Fibroblast of peridontal ligament (primary cell): Measurements from ENCODE around the gene OR14I1.

Experiments used
- DNase-seq: peaks from one replicate; pipeline ENCODE4 v3.0.0-alpha.2; 2010; ENCODE audit errors: extremely low read depth

OR14I1 gene

DNA sequence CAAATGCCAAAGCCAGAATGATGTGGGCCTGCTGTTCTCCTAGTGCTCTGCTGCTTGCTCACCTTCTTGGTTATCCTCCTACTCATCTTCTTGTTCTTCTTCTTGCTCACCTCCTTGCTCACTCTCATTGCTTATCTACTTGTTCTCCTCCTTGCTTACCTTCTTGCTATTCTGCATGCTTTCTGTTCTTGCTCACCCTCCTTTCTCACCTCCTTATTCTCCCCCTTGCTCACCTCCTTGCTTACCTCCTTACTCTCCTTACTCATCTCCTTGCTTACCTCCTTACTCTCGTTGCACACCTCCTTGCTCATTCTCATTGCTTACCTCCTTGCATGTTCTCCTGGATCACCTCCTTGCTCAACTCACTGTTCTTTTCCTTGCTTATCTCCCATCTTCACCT lies at the start of gene OR14I1:
OR14I1 (minus strand) TSS at position 53 of the 400 bp plus-strand sequence.
- DNase-seq: no peak

GRCh38 chr1:248751635-248752034 lies 49.1 kb upstream of the OR14I1 start:
- no peak for DNase-seq

- no peak for DNase-seq
These were observed 48.6 kb upstream of the OR14I1 start for GRCh38 chr1:248751142-248751541.

- no peak for DNase-seq
These were observed 47.9 kb upstream of the OR14I1 start for GRCh38 chr1:248750496-248750895.

DNA sequence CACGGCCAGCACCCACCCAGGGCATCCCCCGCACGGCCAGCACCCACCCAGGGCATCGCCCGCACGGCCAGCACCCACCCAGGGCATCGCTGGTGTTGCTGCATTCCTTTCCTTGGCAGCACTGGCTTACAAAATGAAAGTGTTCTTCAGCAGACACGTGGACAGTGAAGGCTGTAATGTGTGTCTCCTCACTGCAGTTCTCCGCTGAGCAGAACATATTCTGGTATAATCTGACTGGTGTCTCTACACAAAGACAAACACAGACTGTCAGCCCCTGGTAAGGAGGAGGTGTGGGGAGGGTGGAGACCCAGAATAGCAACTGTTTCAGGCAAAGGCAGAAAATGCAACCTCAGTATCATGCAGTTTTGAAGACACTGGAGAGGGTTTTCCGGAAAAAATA lies 45.6 kb upstream of the OR14I1 start:
- DNase-seq: no peak

GRCh38 chr1:248740876-248741275 lies 38.3 kb upstream of the OR14I1 start:
- no peak for DNase-seq

DNA sequence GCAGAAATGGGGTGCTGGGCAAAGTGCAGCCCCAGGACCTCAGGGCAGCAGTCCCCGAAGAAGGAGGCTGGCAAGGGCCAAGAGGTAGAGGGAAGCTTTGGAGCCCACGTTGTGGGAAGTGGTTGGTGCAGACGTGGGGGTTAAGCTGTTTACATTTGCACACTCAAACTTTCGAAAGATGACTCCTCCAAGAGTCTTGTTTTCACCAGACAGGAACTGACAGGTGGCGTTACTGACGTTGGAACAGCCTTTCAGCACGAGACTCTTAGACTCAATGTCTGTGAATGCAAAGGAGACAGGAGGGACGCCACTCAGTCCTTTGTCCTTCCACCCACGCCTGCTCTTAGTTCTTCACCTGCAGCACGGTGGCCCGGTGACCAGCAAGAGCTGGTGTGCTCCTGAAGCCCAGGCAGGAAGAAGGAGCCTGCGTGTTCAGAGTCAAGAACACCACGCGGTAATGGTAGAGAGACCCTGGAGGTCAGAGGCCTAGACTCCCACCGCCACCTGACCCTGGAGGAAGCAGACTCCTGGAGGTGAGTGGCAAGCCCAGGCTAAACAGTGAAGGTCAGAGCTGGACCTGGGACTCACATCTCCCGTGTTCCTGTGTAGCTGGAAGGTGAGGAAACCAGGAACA lies 37.1 kb upstream of the OR14I1 start:
- DNase-seq: no peak

DNA sequence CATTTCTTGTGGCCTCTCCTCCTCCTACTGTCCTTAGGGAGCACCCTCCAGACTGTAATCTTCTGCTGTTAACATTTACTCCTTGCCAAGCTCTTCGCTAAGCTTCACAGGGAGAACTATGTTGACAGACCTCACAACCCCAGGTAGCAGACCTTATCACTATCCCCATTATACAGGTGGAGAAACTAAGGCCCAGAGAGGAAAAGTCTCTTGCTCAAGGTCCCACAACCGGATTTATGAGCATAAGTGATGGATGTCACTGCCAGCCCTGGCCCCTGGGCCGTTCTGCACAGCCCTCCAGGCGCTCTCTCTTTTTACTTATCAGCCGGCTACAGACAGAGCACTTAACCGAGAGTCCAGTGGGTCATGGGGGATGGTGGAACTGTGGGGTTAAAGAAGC lies 34.9 kb upstream of the OR14I1 start:
- DNase-seq: no peak

- DNase-seq: no peak
These were observed 34.4 kb upstream of the OR14I1 start for GRCh38 chr1:248736977-248737376.

DNA sequence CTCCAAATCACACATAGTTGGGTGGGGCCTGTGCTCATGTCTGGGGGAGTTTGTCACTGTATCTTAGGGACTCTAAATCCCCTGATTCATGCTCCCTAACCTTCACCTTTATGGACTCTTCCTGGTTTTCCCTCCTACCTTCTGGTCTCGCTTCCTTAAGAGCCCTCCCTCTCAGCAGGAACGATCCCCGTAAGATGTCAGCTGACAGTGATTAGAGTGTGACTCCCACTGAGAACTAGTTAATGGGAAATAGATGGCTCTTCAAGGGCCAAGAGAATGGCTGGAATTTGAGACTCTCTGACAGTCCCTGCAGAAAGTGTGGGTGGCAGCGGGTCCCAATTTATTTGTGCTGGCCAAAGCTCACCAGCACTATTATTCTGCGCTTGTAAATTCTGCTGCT lies 31.0 kb upstream of the OR14I1 start:
- no peak for DNase-seq

- DNase-seq: no peak
These were observed 28.2 kb upstream of the OR14I1 start for GRCh38 chr1:248730507-248731335.

GRCh38 chr1:248714248-248714647 lies 11.7 kb upstream of the OR14I1 start:
- peak; percentile 1 for DNase-seq

GRCh38 chr1:248710305-248710900 lies 7.8 kb upstream of the OR14I1 start:
- no peak for DNase-seq

- DNase-seq: no peak
These were observed 2.0 kb upstream of the OR14I1 start for GRCh38 chr1:248704606-248705005.

GRCh38 chr1:248703674-248704073 lies 1.1 kb upstream of the OR14I1 start:
- no peak for DNase-seq

DNA sequence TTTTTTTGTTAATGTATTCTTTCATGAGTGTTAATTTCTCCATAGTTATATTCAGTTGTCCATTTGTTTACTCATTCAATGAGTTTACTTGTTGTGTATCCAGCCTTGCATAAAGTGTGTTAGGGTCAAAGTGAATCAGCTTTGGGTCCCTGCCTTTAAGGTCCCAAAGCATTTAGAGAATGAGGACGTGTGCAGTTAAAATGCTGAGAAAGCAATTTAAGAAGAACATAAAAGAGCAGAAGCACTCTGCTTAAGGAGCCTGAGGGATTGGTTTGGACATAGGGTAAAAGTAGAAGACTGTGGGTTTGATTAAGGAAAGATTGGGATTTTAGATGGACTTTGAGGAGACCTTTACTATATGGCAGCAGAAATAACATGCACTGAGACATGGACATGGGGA lies 3.5 kb downstream of the OR14I1 start:
- DNase-seq: no peak

GRCh38 chr1:248697907-248698306 lies 4.7 kb downstream of the OR14I1 start:
- no peak for DNase-seq

DNA sequence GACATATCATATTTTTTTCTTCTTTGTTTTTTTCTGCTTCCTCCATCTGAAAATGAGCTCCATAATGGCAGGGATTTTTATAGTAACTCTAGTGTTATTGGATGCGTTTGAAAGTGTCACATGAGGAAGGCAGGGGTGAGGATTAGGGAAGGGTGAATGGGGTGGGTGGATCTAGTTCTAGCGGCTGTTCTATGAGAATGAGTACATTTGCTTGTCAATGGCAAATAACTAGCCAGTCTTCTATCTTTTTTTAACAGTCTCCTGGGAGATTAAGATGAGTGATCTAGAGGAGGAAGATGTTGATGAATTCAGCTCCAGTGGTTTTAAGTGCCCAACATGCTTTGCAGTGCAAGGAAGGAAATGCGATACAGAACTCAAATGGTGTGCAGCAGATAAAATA lies 5.8 kb downstream of the OR14I1 start:
- no peak for DNase-seq

GRCh38 chr1:248696261-248696660 lies 6.3 kb downstream of the OR14I1 start:
- DNase-seq: no peak

GRCh38 chr1:248695451-248696132 lies 7.0 kb downstream of the OR14I1 start:
- DNase-seq: peak; percentile 0

DNA sequence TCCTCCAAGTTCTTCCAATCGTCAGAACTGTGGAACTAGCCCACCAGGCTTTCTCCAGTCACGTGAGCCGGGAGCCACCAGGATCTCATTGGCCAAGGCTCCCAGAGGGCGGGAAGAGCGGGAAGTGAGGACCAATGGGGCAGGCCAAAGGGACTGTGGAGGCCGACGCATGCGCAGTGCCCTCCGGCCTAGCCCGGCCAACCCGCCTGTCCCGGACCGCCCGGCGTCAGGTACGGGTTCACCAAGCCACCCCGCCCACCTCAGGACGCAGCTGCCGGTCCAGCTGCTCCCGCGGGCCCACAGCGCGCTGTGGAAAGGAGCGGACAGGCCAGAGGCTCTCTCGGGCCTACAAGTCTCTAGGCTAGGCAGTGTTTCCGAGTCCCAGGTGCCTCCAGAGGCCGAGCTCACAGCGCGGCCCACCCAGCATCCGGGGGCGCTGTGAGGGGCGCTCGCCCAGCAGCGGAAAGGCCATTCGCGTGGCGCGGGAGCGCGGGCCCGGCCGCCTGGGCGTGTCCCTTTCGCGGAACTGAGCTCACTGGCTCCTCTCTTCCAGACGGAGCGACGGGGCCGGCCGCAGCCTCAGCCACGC lies 10.9 kb downstream of the OR14I1 start:
- DNase-seq: no peak
